Osteoblast (primary cell): Measurements from ENCODE around the gene TNRC18. TPM values are rescaled to one million over a fixed set of nuclear protein-coding genes. Genes with fewer than 3 reads are reported as not detected.

Experiments
- DNase-seq: peaks from one replicate; pipeline ENCODE4 v3.0.0; 2011; ENCODE audit warnings: low spot score, mixed read lengths; ENCODE audit not compliant: insufficient read length; ENCODE audit errors: missing footprints
- H2AFZ ChIP-seq: 2 replicates; pipeline ENCODE4 v1.6.0; 2011; ENCODE audit warnings: mild to moderate bottlenecking, low read length
- H3K27ac ChIP-seq: 2 replicates; pipeline ENCODE4 v1.5.1; 2011; ENCODE audit warnings: mild to moderate bottlenecking, low read depth, low read length, moderate library complexity
- H3K27me3 ChIP-seq: 2 replicates; pipeline ENCODE4 v1.6.0; 2012; ENCODE audit warnings: mild to moderate bottlenecking, control low read depth, inconsistent platforms, low read length, moderate library complexity; ENCODE audit not compliant: insufficient read depth
- H3K36me3 ChIP-seq: 2 replicates; pipeline ENCODE4 v1.5.1; 2011; ENCODE audit warnings: mild to moderate bottlenecking, low read length, control low read depth, moderate library complexity; ENCODE audit not compliant: insufficient read depth
- H3K4me1 ChIP-seq: 2 replicates; pipeline ENCODE4 v1.5.1; 2011; ENCODE audit warnings: mild to moderate bottlenecking, low read length, control low read depth, moderate library complexity; ENCODE audit not compliant: insufficient read depth
- H3K4me2 ChIP-seq: 2 replicates; pipeline ENCODE4 v1.6.0; 2011; ENCODE audit warnings: mild to moderate bottlenecking, low read length; ENCODE audit not compliant: insufficient read depth
- H3K4me3 ChIP-seq: fragments of 200-600 bp; sonication (generic); 3 replicates; pipeline ENCODE4 v1.5.1; 2012; ENCODE audit warnings: mild to moderate bottlenecking, low read length, inconsistent platforms; ENCODE audit not compliant: insufficient read depth
- H3K79me2 ChIP-seq: 2 replicates; pipeline ENCODE4 v1.6.0; 2012; ENCODE audit warnings: mild to moderate bottlenecking, low read length, control low read depth, inconsistent platforms; ENCODE audit not compliant: insufficient read depth
- H3K9me3 ChIP-seq: 2 replicates; pipeline ENCODE4 v1.5.1; 2011; ENCODE audit warnings: low read depth, low read length, control low read depth
- H4K20me1 ChIP-seq: 2 replicates; pipeline ENCODE4 v1.6.0; 2012; ENCODE audit warnings: mild to moderate bottlenecking, low read length, control low read depth; ENCODE audit not compliant: insufficient read depth
- CTCF ChIP-seq: IDR thresholded peaks from 2 replicates; pipeline ENCODE4 v1.5.1; 2011; ENCODE audit warnings: mild to moderate bottlenecking, low read depth, low read length, moderate library complexity; ENCODE audit errors: extremely low read depth
- total RNA-seq: library from RNA; depleted of rRNA; stranded (reverse); fragments of >200 nt; gene quantifications from 2 replicates; pipeline ENCODE4 v1.2.3, GENCODE V29; 2012

TNRC18 gene
- total RNA-seq, 1 donor = 83.6 TPM

GRCh38 chr7:5421714-5422395 lies 1.8 kb downstream of the TNRC18 start:
- no peak for TF ChIP-seq CTCF
- peaks cover 89% of the 10 kb centered on the region for H3K79me2 ChIP-seq

GRCh38 chr7:5420881-5421713 lies 2.5 kb downstream of the TNRC18 start:
- H4K20me1 ChIP-seq = peaks cover 39% of the 10 kb centered on the region
- no peaks in the 10 kb centered on the region for H3K27me3 ChIP-seq
- peak overlapping the region; percentile 96 for H3K4me3 ChIP-seq
- H3K9me3 ChIP-seq = no peaks in the 10 kb centered on the region
- H3K36me3 ChIP-seq = no peaks in the 10 kb centered on the region
- H2AFZ ChIP-seq = no peak overlapping the region
- H3K27ac ChIP-seq = peak overlapping the region; percentile 93
- no peak for TF ChIP-seq CTCF
- DNase-seq = peak; percentile 76
- H3K4me2 ChIP-seq = peak overlapping the region; percentile 91
- peaks cover 21% of the 10 kb centered on the region for H3K4me1 ChIP-seq
- peaks cover 90% of the 10 kb centered on the region for H3K79me2 ChIP-seq

More at GRCh38 chr7:5421714-5422395, 1.8 kb downstream of the TNRC18 start:
- Histone ChIP-seq H3K27me3 (no peaks in the 10 kb centered on the region), H3K27ac (peak overlapping the region; percentile 93), H3K9me3 (no peaks in the 10 kb centered on the region), H3K36me3 (no peaks in the 10 kb centered on the region), H3K4me2 (peak overlapping the region; percentile 90), H3K4me3 (peak overlapping the region; percentile 96), H4K20me1 (peaks cover 39% of the 10 kb centered on the region), H3K4me1 (peaks cover 21% of the 10 kb centered on the region), H2AFZ (no peak overlapping the region)
- DNase-seq = peak; percentile 91

GRCh38 chr7:5420067-5420880 lies 3.4 kb downstream of the TNRC18 start:
- Histone ChIP-seq H3K4me3 (peak overlapping the region; percentile 96), H3K36me3 (no peaks in the 10 kb centered on the region), H3K4me2 (peak overlapping the region; percentile 91), H4K20me1 (peaks cover 39% of the 10 kb centered on the region), H3K4me1 (peaks cover 21% of the 10 kb centered on the region), H3K27ac (peak overlapping the region; percentile 71), H3K9me3 (no peaks in the 10 kb centered on the region), H2AFZ (no peak overlapping the region), H3K27me3 (no peaks in the 10 kb centered on the region), H3K79me2 (peaks cover 89% of the 10 kb centered on the region)
- TF ChIP-seq CTCF = no peak
- DNase-seq = peak; percentile 91
